ENCODE measurements around the gene TSPAN14. TPM values are rescaled to one million over a fixed set of nuclear protein-coding genes. Genes with fewer than 3 reads are reported as not detected.
"Not testable (repeated sequence)": the region's sequence is repeated elsewhere in the genome, so short reads cannot be mapped to it uniquely, and the experiment has no call there.

Gene TSPAN14
- total RNA-seq, 2 experiments from 2014 or later = 100 to 104 TPM

GRCh38 chr10:80413271-80413996 lies 40.7 kb upstream of the TSPAN14 start:
- Mint-ChIP-seq H3K4me3 (no peak overlapping the region), H3K9me3 (ENCODE audit: low read depth) (no peaks in the 10 kb centered on the region), H3K36me3 (no peaks in the 10 kb centered on the region), H3K27me3 (peaks cover 2% of the 10 kb centered on the region), H3K27ac (no peak overlapping the region), H3K4me1 (peaks cover 7% of the 10 kb centered on the region)
- CTCF ChIA-PET = no interaction called here
- ATAC-seq (no peak), DNase-seq (no peak)

- Mint-ChIP-seq H3K27ac (no peak overlapping the region), H3K4me1 (peaks cover 5% of the 10 kb centered on the region), H3K4me3 (no peak overlapping the region), H3K27me3 (no peaks in the 10 kb centered on the region), H3K36me3 (no peaks in the 10 kb centered on the region), H3K9me3 (ENCODE audit: low read depth) (no peaks in the 10 kb centered on the region)
- ATAC-seq = no peak
- DNase-seq = no peak
- CTCF ChIA-PET = no interaction called here
Observed at GRCh38 chr10:80414142-80414895, 39.8 kb upstream of the TSPAN14 start.

- H3K36me3 Mint-ChIP-seq = no peaks in the 10 kb centered on the region
- no peak for DNase-seq
- no peak overlapping the region for H3K4me3 Mint-ChIP-seq
- no peak overlapping the region for H3K27ac Mint-ChIP-seq
- peaks cover 5% of the 10 kb centered on the region for H3K4me1 Mint-ChIP-seq
- ATAC-seq = no peak
- no peaks in the 10 kb centered on the region for H3K9me3 Mint-ChIP-seq (ENCODE audit: low read depth)
- no peaks in the 10 kb centered on the region for H3K27me3 Mint-ChIP-seq
- CTCF ChIA-PET = interaction anchor here (0.6 kb wide), 1 partner anchor 42 kb away, joined by 3 read pairs; no protein-coding TSS in a partner anchor
Observed at GRCh38 chr10:80415734-80416478, 38.2 kb upstream of the TSPAN14 start.

- Mint-ChIP-seq H3K4me3 (no peak overlapping the region), H3K27ac (no peak overlapping the region), H3K36me3 (no peaks in the 10 kb centered on the region), H3K4me1 (peaks cover 5% of the 10 kb centered on the region), H3K9me3 (ENCODE audit: low read depth) (no peaks in the 10 kb centered on the region), H3K27me3 (no peaks in the 10 kb centered on the region)
- DNase-seq (no peak), ATAC-seq (no peak)
- CTCF ChIA-PET = interaction anchor here (0.6 kb wide), 1 partner anchor 42 kb away, joined by 3 read pairs; no protein-coding TSS in a partner anchor
Observed at GRCh38 chr10:80416479-80417098, 37.5 kb upstream of the TSPAN14 start.

- CTCF ChIA-PET, ATAC-seq, H3K4me3 Mint-ChIP-seq: not testable (repeated sequence)
Observed at GRCh38 chr10:80417256-80417655, 36.9 kb upstream of the TSPAN14 start.

GRCh38 chr10:80421050-80421706 lies 32.9 kb upstream of the TSPAN14 start:
- CTCF ChIA-PET = interaction anchor here (0.8 to 1.3 kb wide), 4 partner anchors 17 to 27 kb away, joined by 3 to 6 read pairs (median 4); no protein-coding TSS in a partner anchor
- no peaks in the 10 kb centered on the region for H3K36me3 Mint-ChIP-seq
- DNase-seq = no peak
- H3K4me3 Mint-ChIP-seq = no peak overlapping the region
- no peak overlapping the region for H3K27ac Mint-ChIP-seq
- H3K27me3 Mint-ChIP-seq = no peaks in the 10 kb centered on the region
- no peaks in the 10 kb centered on the region for H3K4me1 Mint-ChIP-seq
- no peak for ATAC-seq
- no peaks in the 10 kb centered on the region for H3K9me3 Mint-ChIP-seq (ENCODE audit: low read depth)

More at GRCh38 chr10:80417256-80417655, 36.9 kb upstream of the TSPAN14 start:
- not testable (repeated sequence) for DNase-seq; H3K27me3 Mint-ChIP-seq; H3K9me3 Mint-ChIP-seq (ENCODE audit: low read depth); H3K27ac Mint-ChIP-seq; H3K36me3 Mint-ChIP-seq; H3K4me1 Mint-ChIP-seq

GRCh38 chr10:80421707-80422536 lies 32.2 kb upstream of the TSPAN14 start:
- Mint-ChIP-seq H3K36me3 (no peaks in the 10 kb centered on the region), H3K27ac (no peak overlapping the region), H3K4me1 (no peaks in the 10 kb centered on the region), H3K27me3 (no peaks in the 10 kb centered on the region), H3K4me3 (no peak overlapping the region), H3K9me3 (ENCODE audit: low read depth) (no peaks in the 10 kb centered on the region)
- DNase-seq = no peak
- CTCF ChIA-PET = interaction anchor here (0.8 to 1.3 kb wide), 3 partner anchors 20 to 28 kb away, joined by 3 to 6 read pairs (median 4); no protein-coding TSS in a partner anchor
- ATAC-seq = no peak

- CTCF ChIA-PET = interaction anchor here (0.7 to 1.5 kb wide), 3 partner anchors 40 to 80 kb away, joined by 3 to 4 read pairs (median 3); no protein-coding TSS in a partner anchor
- Mint-ChIP-seq H3K4me3 (no peak overlapping the region), H3K4me1 (no peaks in the 10 kb centered on the region), H3K36me3 (no peaks in the 10 kb centered on the region), H3K9me3 (ENCODE audit: low read depth) (no peaks in the 10 kb centered on the region), H3K27me3 (no peaks in the 10 kb centered on the region), H3K27ac (no peak overlapping the region)
- ATAC-seq (no peak), DNase-seq (no peak)
Observed at GRCh38 chr10:80425901-80426300, 28.2 kb upstream of the TSPAN14 start.

GRCh38 chr10:80427541-80427940 lies 26.6 kb upstream of the TSPAN14 start:
- Mint-ChIP-seq H3K4me1 (no peaks in the 10 kb centered on the region), H3K4me3 (no peak overlapping the region), H3K36me3 (peaks cover 2% of the 10 kb centered on the region), H3K27ac (no peak overlapping the region), H3K27me3 (no peaks in the 10 kb centered on the region), H3K9me3 (ENCODE audit: low read depth) (no peaks in the 10 kb centered on the region)
- ATAC-seq (no peak), DNase-seq (no peak)
- CTCF ChIA-PET = no interaction called here

- H3K4me1 Mint-ChIP-seq = no peaks in the 10 kb centered on the region
- DNase-seq (no peak), ATAC-seq (no peak)
- H3K27ac Mint-ChIP-seq = no peak overlapping the region
- H3K27me3 Mint-ChIP-seq = no peaks in the 10 kb centered on the region
- H3K4me3 Mint-ChIP-seq = no peak overlapping the region
- H3K36me3 Mint-ChIP-seq = peaks cover 2% of the 10 kb centered on the region
- CTCF ChIA-PET = interaction anchor here (25.8 kb wide), 1 partner anchor 76 kb away, joined by 579 read pairs; no protein-coding TSS in a partner anchor
- H3K9me3 Mint-ChIP-seq (ENCODE audit: low read depth) = no peaks in the 10 kb centered on the region
Observed at GRCh38 chr10:80429521-80429973, 24.6 kb upstream of the TSPAN14 start.

GRCh38 chr10:80433134-80433533 lies 21.0 kb upstream of the TSPAN14 start:
- H3K36me3 Mint-ChIP-seq = peaks cover 2% of the 10 kb centered on the region
- no peaks in the 10 kb centered on the region for H3K4me1 Mint-ChIP-seq
- H3K4me3 Mint-ChIP-seq = no peak overlapping the region
- ATAC-seq = no peak
- H3K27ac Mint-ChIP-seq = no peak overlapping the region
- no peak for DNase-seq
- CTCF ChIA-PET = interaction anchor here (5.7 to 25.8 kb wide), 2 partner anchors 11 to 72 kb away, joined by 23 to 579 read pairs; no protein-coding TSS in a partner anchor
- H3K27me3 Mint-ChIP-seq = peaks cover 9% of the 10 kb centered on the region
- no peaks in the 10 kb centered on the region for H3K9me3 Mint-ChIP-seq (ENCODE audit: low read depth)
